HepG2 (cell line): ENCODE data around the gene SDC1. TPM values are rescaled to one million over a fixed set of nuclear protein-coding genes. Genes with fewer than 3 reads are reported as not detected.

Experiments used
- ARID2 ChIP-seq: sonication (generic); formaldehyde crosslinking; IDR thresholded peaks from 2 replicates; pipeline ENCODE4 v1.8.1; 2022; ENCODE audit warnings: mild to moderate bottlenecking, missing genetic modification reagents, borderline replicate concordance
- ATF3 ChIP-seq: sonication (generic); formaldehyde crosslinking; IDR thresholded peaks from 2 replicates; pipeline ENCODE4 v1.4.0; 2020; ENCODE audit warnings: missing genetic modification reagents
- EP300 ChIP-seq, 3 experiments: sonication (generic) in 1 of 3; formaldehyde crosslinking in 1 of 3; IDR thresholded peaks; 2 replicates each; pipeline versions ENCODE4 v1.5.1 to v1.6.1; 2011 to 2020; ENCODE audit warnings: low read depth in 2 of 3, low read length in 2 of 3, borderline replicate concordance in 1 of 3, improper control_type of control experiment in 1 of 3, mild to moderate bottlenecking in 1 of 3, missing genetic modification reagents in 1 of 3, moderate library complexity in 1 of 3
- GABPB1 ChIP-seq: IDR thresholded peaks from 2 replicates; pipeline ENCODE4 v1.6.1; 2016; ENCODE audit warnings: mild to moderate bottlenecking, missing genetic modification reagents, moderate library complexity, missing compliant biosample characterization
- GFI1 ChIP-seq: sonication (generic); formaldehyde crosslinking; IDR thresholded peaks from 2 replicates; pipeline ENCODE4 v1.5.0; 2020; ENCODE audit warnings: missing genetic modification reagents, mild to moderate bottlenecking, borderline replicate concordance
- GLI4 ChIP-seq: sonication (generic); formaldehyde crosslinking; IDR thresholded peaks from 2 replicates; pipeline ENCODE4 v1.5.1; 2020; ENCODE audit warnings: missing genetic modification reagents, mild to moderate bottlenecking, moderate library complexity, borderline replicate concordance
- GZF1 ChIP-seq: sonication (generic); formaldehyde crosslinking; IDR thresholded peaks from 2 replicates; pipeline ENCODE4 v1.5.1; 2020; ENCODE audit warnings: mild to moderate bottlenecking, missing genetic modification reagents
- HNRNPK ChIP-seq: fragments of 200-400 bp; formaldehyde crosslinking; IDR thresholded peaks from 2 replicates; pipeline ENCODE4 v1.6.1; 2018; ENCODE audit warnings: low read length, low read depth, moderate library complexity, mild to moderate bottlenecking; ENCODE audit not compliant: poor library complexity, severe bottlenecking
- KAT7 ChIP-seq: IDR thresholded peaks from 2 replicates; pipeline ENCODE4 v1.6.1; 2018; ENCODE audit warnings: borderline replicate concordance, missing compliant biosample characterization
- MAX ChIP-seq: IDR thresholded peaks from 2 replicates; pipeline ENCODE4 v1.6.1; 2012; ENCODE audit warnings: inconsistent platforms
- NFATC3 ChIP-seq: sonication (generic); formaldehyde crosslinking; IDR thresholded peaks from 2 replicates; pipeline ENCODE4 v1.5.1; 2020; ENCODE audit warnings: mild to moderate bottlenecking, missing genetic modification reagents
- RFX3 ChIP-seq: IDR thresholded peaks from 2 replicates; pipeline ENCODE4 v1.6.1; 2016; ENCODE audit warnings: missing biosample characterization, missing genetic modification reagents
- SMAD9 ChIP-seq: sonication (generic); formaldehyde crosslinking; IDR thresholded peaks from 2 replicates; pipeline ENCODE4 v1.5.1; 2020; ENCODE audit warnings: mild to moderate bottlenecking, missing genetic modification reagents
- TBX2 ChIP-seq: sonication (generic); formaldehyde crosslinking; IDR thresholded peaks from 2 replicates; pipeline ENCODE4 v1.5.0; 2020; ENCODE audit warnings: missing genetic modification reagents, mild to moderate bottlenecking, borderline replicate concordance
- THYN1 ChIP-seq: sonication (generic); formaldehyde crosslinking; IDR thresholded peaks from 2 replicates; pipeline ENCODE4 v1.8.1; 2023; ENCODE audit warnings: low read depth, mild to moderate bottlenecking, moderate library complexity, missing genetic modification reagents, borderline replicate concordance
- ZBTB38 ChIP-seq: sonication (generic); formaldehyde crosslinking; IDR thresholded peaks from 2 replicates; pipeline ENCODE4 v1.5.1; 2020; ENCODE audit warnings: mild to moderate bottlenecking, missing genetic modification reagents
- ZFP36 ChIP-seq: fragments of 150-350 bp; IDR thresholded peaks from 2 replicates; pipeline ENCODE4 v1.6.1; 2018; ENCODE audit warnings: borderline replicate concordance, low read length, low read depth; ENCODE audit not compliant: partially characterized antibody
- ZHX1 ChIP-seq: sonication (generic); formaldehyde crosslinking; IDR thresholded peaks from 2 replicates; pipeline ENCODE4 v1.8.1; 2022; ENCODE audit warnings: low read depth, mild to moderate bottlenecking, missing genetic modification reagents
- ZKSCAN1 ChIP-seq: fragments of 150-350 bp; IDR thresholded peaks from 2 replicates; pipeline ENCODE4 v1.6.1; 2014; ENCODE audit warnings: low read length
- ZNF276 ChIP-seq: sonication (generic); formaldehyde crosslinking; IDR thresholded peaks from 2 replicates; pipeline ENCODE4 v1.4.0; 2020; ENCODE audit warnings: mild to moderate bottlenecking, low read depth, missing genetic modification reagents
- ZNF382 ChIP-seq: sonication (generic); formaldehyde crosslinking; IDR thresholded peaks from 2 replicates; pipeline ENCODE4 v1.5.0; 2020; ENCODE audit warnings: missing genetic modification reagents, mild to moderate bottlenecking, borderline replicate concordance
- ZNF549 ChIP-seq: sonication (generic); formaldehyde crosslinking; IDR thresholded peaks from 2 replicates; pipeline ENCODE4 v1.5.0; 2020; ENCODE audit warnings: missing genetic modification reagents
- ZNF75D ChIP-seq: sonication (generic); formaldehyde crosslinking; IDR thresholded peaks from 2 replicates; pipeline ENCODE4 v1.8.1; 2023; ENCODE audit warnings: missing genetic modification reagents, mild to moderate bottlenecking, borderline replicate concordance
- ZNF780A ChIP-seq: sonication (generic); formaldehyde crosslinking; IDR thresholded peaks from 2 replicates; pipeline ENCODE4 v1.8.0; 2022; ENCODE audit warnings: mild to moderate bottlenecking, missing genetic modification reagents, moderate library complexity
- polyA plus RNA-seq, 8 experiments: library from polyadenylated mRNA; depleted of rRNA in 3 of 8; stranded (reverse) in 7 of 8; unstranded in 1 of 8; fragments of >200 nt; fragmentation: Illumina TruSeq in 4 of 8; extraction: Trizol in 4 of 8; gene quantifications; 2 replicates each; pipeline versions ENCODE4 v1.2.1 to v1.2.3, GENCODE V29; 2011 to 2016; ENCODE audit warnings: low read depth in 4 of 8, missing spikeins in 1 of 8, mixed read lengths in 1 of 8; ENCODE audit not compliant: insufficient read depth in 1 of 8
- total RNA-seq, 5 experiments: library from RNA; depleted of rRNA; stranded (reverse); fragments of >200 nt; fragmentation: Illumina TruSeq; extraction: Trizol; gene quantifications; 2 replicates each; pipeline ENCODE4 v1.2.3, GENCODE V29; 2016; ENCODE audit warnings: low read depth in 1 of 5

Gene SDC1
- total and polyA plus RNA-seq, 2 of the 13 experiments (the other 11 are each of a cell fraction or from before 2014, with no cell fraction given) = 108 to 119 TPM

- TF ChIP-seq ATF3 (CRISPR knock-in tag) = no peak; the same call in 1 of the 2 replicates
- TF ChIP-seq ZHX1 (CRISPR knock-in tag) = peak; percentile 42; the same call in 1 of the 2 replicates
- no peak for TF ChIP-seq ZNF276 (CRISPR knock-in tag)
- TF ChIP-seq ZNF382 = no peak
- TF ChIP-seq SMAD9 (CRISPR knock-in tag) = 0 out of 2 replicates have a peak, but pooled peaks have one; percentile 36
- TF ChIP-seq ZNF780A (CRISPR knock-in tag) = no peak
- peak; percentile 94 for TF ChIP-seq MAX
- no peak for TF ChIP-seq GFI1 (CRISPR knock-in tag)
- TF ChIP-seq TBX2 = peak; percentile 81; the same call in 1 of the 2 replicates
- TF ChIP-seq ARID2 (CRISPR knock-in tag) = no peak
- no peak; the same call in 1 of the 2 replicates for TF ChIP-seq GZF1 (CRISPR knock-in tag)
- TF ChIP-seq ZFP36 = no peak
- peak; percentile 92; the same call in 1 of the 2 replicates for TF ChIP-seq ZBTB38 (CRISPR knock-in tag)
- TF ChIP-seq KAT7 = peak; percentile 89; the same call in 1 of the 2 replicates
- TF ChIP-seq GLI4 (CRISPR knock-in tag) = peak; percentile 83; the same call in 1 of the 2 replicates
- TF ChIP-seq ZKSCAN1 = peak; percentile 90
- peak; percentile 70 for TF ChIP-seq GABPB1 (CRISPR knock-in tag)
- no peak for TF ChIP-seq THYN1 (CRISPR knock-in tag)
- TF ChIP-seq NFATC3 (CRISPR knock-in tag) = no peak
- no peak for TF ChIP-seq RFX3 (CRISPR knock-in tag)
- no peak for TF ChIP-seq ZNF75D
- TF ChIP-seq ZNF549 = no peak
- TF ChIP-seq HNRNPK = no peak
- TF ChIP-seq EP300 (IDR thresholded peaks at IDR 0.05; ENCODE audit: low read depth in 2 of 2, low read length in 2 of 2) = peak in 1 of 2 experiments; percentile 80; a peak in 2 of 4 replicates
- TF ChIP-seq EP300 (CRISPR knock-in tag; IDR thresholded peaks at IDR 0.05; ENCODE audit: borderline replicate concordance) = 0 out of 2 replicates have a peak, but pooled peaks have one; percentile 64
These were observed 28.8 kb downstream of the SDC1 start (continued) for GRCh38 chr2:20196053-20196656.
